ENCODE results near the gene EXOC7. TPM values are rescaled to one million over a fixed set of nuclear protein-coding genes. Genes with fewer than 3 reads are reported as not detected.

Gene EXOC7
- polyA plus RNA-seq, 1 donor from 2014 or later, result 146 TPM

- Histone ChIP-seq H2AFZ (ENCODE audit: low read depth, low read length) (no peak overlapping the region), H4K20me1 (ENCODE audit: insufficient read depth) (no peaks in the 10 kb centered on the region), H3K9me3 (ENCODE audit: low read length) (no peaks in the 10 kb centered on the region), H3K9ac (ENCODE audit: low read length) (no peak overlapping the region), H3F3A (ENCODE audit: insufficient read depth, low read length, poor library complexity, severe bottlenecking) (no peaks in the 10 kb centered on the region), H3K79me2 (replicated peaks; ENCODE audit: insufficient read depth, low read length) (no peaks in the 10 kb centered on the region), H3K9me2 (ENCODE audit: insufficient read depth, low read length) (no peaks in the 10 kb centered on the region), H3K4me3 (ENCODE audit: low read length) (no peak overlapping the region), H3K36me3 (ENCODE audit: insufficient read depth, low read length) (no peaks in the 10 kb centered on the region), H3K4me2 (ENCODE audit: low read length) (no peak overlapping the region), H3K27me3 (ENCODE audit: insufficient read depth, low read depth, low read length) (peaks cover 19% of the 10 kb centered on the region), H3K27ac (ENCODE audit: low read length) (no peak overlapping the region)
- TF ChIP-seq SMC3 (conservative IDR thresholded peaks at IDR 0.05; ENCODE audit: poor library complexity), result no peak
- TF ChIP-seq, protein P1, sequence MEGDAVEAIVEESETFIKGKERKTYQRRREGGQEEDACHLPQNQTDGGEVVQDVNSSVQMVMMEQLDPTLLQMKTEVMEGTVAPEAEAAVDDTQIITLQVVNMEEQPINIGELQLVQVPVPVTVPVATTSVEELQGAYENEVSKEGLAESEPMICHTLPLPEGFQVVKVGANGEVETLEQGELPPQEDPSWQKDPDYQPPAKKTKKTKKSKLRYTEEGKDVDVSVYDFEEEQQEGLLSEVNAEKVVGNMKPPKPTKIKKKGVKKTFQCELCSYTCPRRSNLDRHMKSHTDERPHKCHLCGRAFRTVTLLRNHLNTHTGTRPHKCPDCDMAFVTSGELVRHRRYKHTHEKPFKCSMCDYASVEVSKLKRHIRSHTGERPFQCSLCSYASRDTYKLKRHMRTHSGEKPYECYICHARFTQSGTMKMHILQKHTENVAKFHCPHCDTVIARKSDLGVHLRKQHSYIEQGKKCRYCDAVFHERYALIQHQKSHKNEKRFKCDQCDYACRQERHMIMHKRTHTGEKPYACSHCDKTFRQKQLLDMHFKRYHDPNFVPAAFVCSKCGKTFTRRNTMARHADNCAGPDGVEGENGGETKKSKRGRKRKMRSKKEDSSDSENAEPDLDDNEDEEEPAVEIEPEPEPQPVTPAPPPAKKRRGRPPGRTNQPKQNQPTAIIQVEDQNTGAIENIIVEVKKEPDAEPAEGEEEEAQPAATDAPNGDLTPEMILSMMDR (IDR thresholded peaks at IDR 0.05; ENCODE audit: poor library complexity, severe bottlenecking), result no peak
- TF ChIP-seq EP300 (conservative IDR thresholded peaks at IDR 0.05; ENCODE audit: poor library complexity, severe bottlenecking), result no peak
- TF ChIP-seq POLR2AphosphoS5 (IDR thresholded peaks at IDR 0.05), result no peak
- no peak for TF ChIP-seq MXI1 (conservative IDR thresholded peaks at IDR 0.05; ENCODE audit: poor library complexity, severe bottlenecking)
- no peak for TF ChIP-seq RAD21 (conservative IDR thresholded peaks at IDR 0.05)
- TF ChIP-seq TAF1 (IDR thresholded peaks at IDR 0.05; ENCODE audit: low read depth), result no peak
- TF ChIP-seq REST (IDR thresholded peaks at IDR 0.05; ENCODE audit: borderline replicate concordance), result no peak
- TF ChIP-seq EZH2 (IDR thresholded peaks at IDR 0.05; ENCODE audit: borderline replicate concordance, insufficient read depth, low read length, poor library complexity, severe bottlenecking), result no peak
These were observed 21.0 kb downstream of the EXOC7 start for GRCh38 chr17:76082326-76083251.

DNA sequence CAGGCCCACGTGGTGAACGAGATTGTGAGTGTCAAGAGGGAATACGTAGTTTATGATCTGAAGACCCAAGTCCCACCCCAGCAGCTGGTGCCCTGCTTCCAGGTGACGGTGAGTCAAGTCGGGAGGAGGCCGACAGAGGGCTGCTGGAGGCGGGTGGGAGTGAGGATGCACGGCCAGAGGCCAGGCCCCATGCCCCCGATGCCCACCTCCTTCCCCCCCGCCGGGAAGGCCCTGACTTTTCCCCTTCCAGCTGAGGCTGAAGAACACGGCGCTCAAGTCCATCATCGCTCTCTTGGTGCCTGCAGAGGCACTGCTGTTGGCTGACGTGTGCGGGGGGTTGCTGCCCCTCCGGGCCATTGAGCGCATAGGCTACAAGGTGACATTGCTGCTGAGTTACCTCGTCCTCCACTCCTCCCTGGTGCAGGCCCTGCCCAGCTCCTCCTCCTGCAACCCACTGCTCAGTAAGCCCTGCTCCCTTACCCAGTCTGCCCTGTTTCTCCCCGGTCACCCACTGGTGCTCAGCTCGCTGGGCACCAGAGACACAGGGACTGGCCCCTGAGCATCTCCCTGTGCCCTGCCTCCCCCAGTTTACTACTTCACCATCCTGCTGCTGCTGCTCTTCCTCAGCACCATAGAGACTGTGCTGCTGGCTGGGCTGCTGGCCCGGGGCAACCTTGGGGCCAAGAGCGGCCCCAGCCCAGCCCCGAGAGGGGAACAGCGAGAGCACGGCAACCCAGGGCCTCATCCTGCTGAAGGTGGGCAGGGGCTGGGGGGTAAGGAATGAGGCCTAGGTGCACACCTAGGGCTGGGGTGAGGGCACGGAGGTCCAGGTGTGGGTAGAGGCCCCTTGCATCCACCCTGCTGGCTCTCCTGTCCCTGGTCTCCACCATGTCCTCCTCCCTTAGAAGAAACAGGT, 22.0 kb downstream of the EXOC7 start:
- no peaks in the 10 kb centered on the region for H4K20me1 ChIP-seq (ENCODE audit: insufficient read depth)
- no peak overlapping the region for H3K4me2 ChIP-seq (ENCODE audit: low read length)
- no peak for TF ChIP-seq POLR2AphosphoS5 (IDR thresholded peaks at IDR 0.05)
- TF ChIP-seq, protein P1 (IDR thresholded peaks at IDR 0.05; ENCODE audit: poor library complexity, severe bottlenecking), result no peak
- TF ChIP-seq EZH2 (IDR thresholded peaks at IDR 0.05; ENCODE audit: borderline replicate concordance, insufficient read depth, low read length, poor library complexity, severe bottlenecking), result no peak
- TF ChIP-seq TAF1 (IDR thresholded peaks at IDR 0.05; ENCODE audit: low read depth), result no peak
- TF ChIP-seq MXI1 (conservative IDR thresholded peaks at IDR 0.05; ENCODE audit: poor library complexity, severe bottlenecking), result no peak
- TF ChIP-seq SMC3 (conservative IDR thresholded peaks at IDR 0.05; ENCODE audit: poor library complexity), result no peak
- TF ChIP-seq EP300 (conservative IDR thresholded peaks at IDR 0.05; ENCODE audit: poor library complexity, severe bottlenecking), result no peak
- no peak for TF ChIP-seq RAD21 (conservative IDR thresholded peaks at IDR 0.05)
- TF ChIP-seq REST (IDR thresholded peaks at IDR 0.05; ENCODE audit: borderline replicate concordance), result no peak
- no peak overlapping the region for H3K4me3 ChIP-seq (ENCODE audit: low read length)
- peaks cover 30% of the 10 kb centered on the region for H3K27me3 ChIP-seq (ENCODE audit: insufficient read depth, low read depth, low read length)
- no peaks in the 10 kb centered on the region for H3K36me3 ChIP-seq (ENCODE audit: insufficient read depth, low read length)
- H3K27ac ChIP-seq (ENCODE audit: low read length), result no peak overlapping the region
- no peaks in the 10 kb centered on the region for H3K9me3 ChIP-seq (ENCODE audit: low read length)
- H3K9ac ChIP-seq (ENCODE audit: low read length), result no peak overlapping the region
- no peaks in the 10 kb centered on the region for H3F3A ChIP-seq (ENCODE audit: insufficient read depth, low read length, poor library complexity, severe bottlenecking)
- H2AFZ ChIP-seq (ENCODE audit: low read depth, low read length), result no peak overlapping the region
- no peaks in the 10 kb centered on the region for H3K79me2 ChIP-seq (replicated peaks; ENCODE audit: insufficient read depth, low read length)
- no peaks in the 10 kb centered on the region for H3K9me2 ChIP-seq (ENCODE audit: insufficient read depth, low read length)
